ENCODE data around the gene CAND2.

DNA sequence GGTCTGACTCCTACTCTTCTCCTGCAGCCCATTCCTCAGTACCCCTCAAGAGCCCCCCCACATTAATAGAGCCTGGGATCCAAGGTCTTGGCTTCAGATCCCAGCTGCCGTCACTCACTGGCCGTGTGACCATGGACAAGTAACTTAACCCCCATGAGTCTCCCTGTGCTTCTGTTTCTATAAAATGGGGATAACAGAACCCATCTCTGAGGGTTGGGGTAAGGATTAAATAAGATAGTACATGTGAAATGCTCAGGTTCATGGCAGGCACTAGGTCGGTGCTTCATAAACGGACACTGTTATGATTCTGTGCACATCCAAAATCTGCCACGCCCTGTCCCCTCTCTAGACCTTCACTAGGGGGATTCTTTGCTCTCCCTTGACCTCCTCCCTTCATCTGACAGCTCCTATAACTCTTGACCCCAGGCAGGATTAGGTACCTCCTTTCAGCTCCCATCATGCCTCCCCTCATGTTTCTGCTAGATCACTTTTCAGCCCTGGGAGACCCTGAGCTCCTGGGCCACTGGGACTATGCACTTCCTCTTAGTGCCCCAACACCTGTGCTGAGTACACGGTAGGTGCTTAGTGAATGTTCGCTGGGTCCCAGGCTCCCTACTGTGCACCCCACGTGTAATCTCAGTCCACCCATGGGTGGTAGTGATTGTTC, 1.5 kb downstream of the CAND2 start:
- TF ChIP-seq, protein P1, sequence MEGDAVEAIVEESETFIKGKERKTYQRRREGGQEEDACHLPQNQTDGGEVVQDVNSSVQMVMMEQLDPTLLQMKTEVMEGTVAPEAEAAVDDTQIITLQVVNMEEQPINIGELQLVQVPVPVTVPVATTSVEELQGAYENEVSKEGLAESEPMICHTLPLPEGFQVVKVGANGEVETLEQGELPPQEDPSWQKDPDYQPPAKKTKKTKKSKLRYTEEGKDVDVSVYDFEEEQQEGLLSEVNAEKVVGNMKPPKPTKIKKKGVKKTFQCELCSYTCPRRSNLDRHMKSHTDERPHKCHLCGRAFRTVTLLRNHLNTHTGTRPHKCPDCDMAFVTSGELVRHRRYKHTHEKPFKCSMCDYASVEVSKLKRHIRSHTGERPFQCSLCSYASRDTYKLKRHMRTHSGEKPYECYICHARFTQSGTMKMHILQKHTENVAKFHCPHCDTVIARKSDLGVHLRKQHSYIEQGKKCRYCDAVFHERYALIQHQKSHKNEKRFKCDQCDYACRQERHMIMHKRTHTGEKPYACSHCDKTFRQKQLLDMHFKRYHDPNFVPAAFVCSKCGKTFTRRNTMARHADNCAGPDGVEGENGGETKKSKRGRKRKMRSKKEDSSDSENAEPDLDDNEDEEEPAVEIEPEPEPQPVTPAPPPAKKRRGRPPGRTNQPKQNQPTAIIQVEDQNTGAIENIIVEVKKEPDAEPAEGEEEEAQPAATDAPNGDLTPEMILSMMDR (IDR thresholded peaks at IDR 0.05; ENCODE audit: insufficient read depth, low read length, poor library complexity, severe bottlenecking) = no peak
- TF ChIP-seq EZH2phosphoT487 (conservative IDR thresholded peaks at IDR 0.05; ENCODE audit: low read length) = no peak

All from SU-DHL-6 (cell line).